Measurements from ENCODE around the gene ZBTB7B.
A peak's percentile ranks its signal among the peaks of the same experiment; 100 is the strongest.

Gene ZBTB7B

GRCh38 chr1:155063550-155064110, 61.0 kb downstream of the ZBTB7B start, which contains the start of gene EFNA4:
Gene EFNA4 (plus strand): TSS chr1:155063740. CDS start chr1:155063824, 84 bp downstream.
- peak; percentile 96 for DNase-seq

GRCh38 chr1:155064111-155064831, 61.7 kb downstream of the ZBTB7B start:
- DNase-seq: peak; percentile 65

- no peak for DNase-seq
Measured at GRCh38 chr1:155064832-155065429, 62.3 kb downstream of the ZBTB7B start.

GRCh38 chr1:155066777-155067176, 64.2 kb downstream of the ZBTB7B start:
- DNase-seq: no peak

Measured in OCI-M1 (cell line).